ENCODE data around the gene MOGAT2. TPM values are rescaled to one million over a fixed set of nuclear protein-coding genes. Genes with fewer than 3 reads are reported as not detected.
"Not testable (repeated sequence)": the region's sequence is repeated elsewhere in the genome, so short reads cannot be mapped to it uniquely, and the experiment has no call there.

Gene MOGAT2
- polyA plus RNA-seq, 2 donors: 0.02 TPM; not detected in 1

DNA sequence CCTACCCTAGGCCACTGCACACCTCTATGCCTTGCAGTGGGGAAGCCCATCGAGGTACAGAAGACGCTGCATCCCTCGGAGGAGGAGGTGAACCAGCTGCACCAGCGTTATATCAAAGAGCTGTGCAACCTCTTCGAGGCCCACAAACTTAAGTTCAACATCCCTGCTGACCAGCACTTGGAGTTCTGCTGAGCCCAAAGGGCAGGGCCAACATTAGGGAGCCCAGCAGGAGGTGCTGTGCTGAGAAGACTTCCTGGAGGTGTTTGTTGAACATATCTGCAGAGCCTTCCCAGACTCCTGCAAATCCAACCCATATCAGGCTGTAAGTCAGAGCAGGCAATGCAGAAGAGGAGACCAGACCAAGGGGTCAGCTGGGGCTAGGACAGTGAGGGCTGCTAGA lies 13.5 kb downstream of the MOGAT2 start:
- H3K4me3 ChIP-seq (ENCODE audit: low read depth in 1 of 2, low read length in 2 of 2): no peak overlapping the region
- WGBS, 2 donors: 93 to 96% methylated on average over 5 of the region's 5 CpGs
- H3K27me3 ChIP-seq (ENCODE audit: control insufficient read depth in 1 of 2, insufficient read depth in 2 of 2, low read length in 2 of 2): no peaks in the 10 kb centered on the region
- no peaks in the 10 kb centered on the region for H3K9me3 ChIP-seq (ENCODE audit: control insufficient read depth in 2 of 2, insufficient read depth in 1 of 2, low read depth in 1 of 2, low read length in 1 of 2)
- no peak overlapping the region for H3K27ac ChIP-seq (ENCODE audit: low read depth in 2 of 2, low read length in 1 of 2)
- H3K4me1 ChIP-seq (ENCODE audit: control insufficient read depth in 2 of 2, insufficient read depth in 2 of 2, low read length in 1 of 2): peaks cover 0 to 3% of the 10 kb centered on the region in 2 donors
- H3K36me3 ChIP-seq (ENCODE audit: control insufficient read depth in 2 of 2, insufficient read depth in 2 of 2, low read length in 1 of 2): no peaks in the 10 kb centered on the region

- no peak overlapping the region for H3K27ac ChIP-seq (ENCODE audit: low read depth in 2 of 2, low read length in 1 of 2)
- no peaks in the 10 kb centered on the region for H3K27me3 ChIP-seq (ENCODE audit: control insufficient read depth in 1 of 2, insufficient read depth in 2 of 2, low read length in 2 of 2)
- no peaks in the 10 kb centered on the region for H3K9me3 ChIP-seq (ENCODE audit: control insufficient read depth in 2 of 2, insufficient read depth in 1 of 2, low read depth in 1 of 2, low read length in 1 of 2)
- H3K4me3 ChIP-seq (ENCODE audit: low read depth in 1 of 2, low read length in 2 of 2): no peak overlapping the region
- 90 to 95% methylated on average over 8 of the region's 8 CpGs for WGBS, 2 donors
- peaks cover 0 to 3% of the 10 kb centered on the region in 2 donors for H3K4me1 ChIP-seq (ENCODE audit: control insufficient read depth in 2 of 2, insufficient read depth in 2 of 2, low read length in 1 of 2)
- H3K36me3 ChIP-seq (ENCODE audit: control insufficient read depth in 2 of 2, insufficient read depth in 2 of 2, low read length in 1 of 2): no peaks in the 10 kb centered on the region
Measured at GRCh38 chr11:75733071-75733430, 15.4 kb downstream of the MOGAT2 start.

- 66 to 70% methylated on average over 5 of the region's 5 CpGs for WGBS, 2 donors
Measured at GRCh38 chr11:75733431-75734107, 15.9 kb downstream of the MOGAT2 start.

DNA sequence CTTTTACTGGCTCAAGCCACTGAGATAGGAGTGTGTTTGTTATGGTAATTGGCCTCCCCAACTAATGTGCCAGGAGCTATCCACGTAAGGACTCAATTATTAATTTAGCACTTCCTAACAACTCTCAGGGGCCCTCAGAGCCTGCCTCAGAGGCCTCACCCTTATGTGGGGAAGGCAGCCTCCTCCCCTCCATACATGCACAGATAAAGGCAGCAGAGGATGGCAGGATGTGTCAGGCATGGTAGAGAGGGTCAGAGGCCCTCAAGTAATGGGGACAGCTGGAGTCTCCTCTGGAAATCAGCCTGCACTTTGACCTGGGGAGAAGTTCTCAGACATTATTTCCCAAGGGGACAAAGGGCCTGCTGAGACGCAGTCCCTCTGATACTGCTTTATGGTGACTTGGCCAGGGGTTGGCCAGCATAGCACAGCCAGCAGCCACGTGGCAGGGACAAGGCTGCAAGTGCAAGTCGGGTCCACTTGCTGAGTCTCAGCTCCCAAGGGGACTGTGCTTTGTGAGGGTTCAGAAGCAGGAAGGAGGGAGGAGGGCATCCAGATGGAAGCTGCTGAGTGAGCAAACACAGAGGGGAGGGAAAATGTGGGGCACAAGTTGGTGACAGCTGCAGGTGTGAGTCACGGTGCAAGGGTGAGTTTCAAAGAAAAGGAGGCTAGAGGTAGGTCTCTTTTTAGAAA lies 17.0 kb downstream of the MOGAT2 start:
- Histone ChIP-seq H3K9me3 (ENCODE audit: control insufficient read depth in 2 of 2, insufficient read depth in 1 of 2, low read depth in 1 of 2, low read length in 1 of 2) (no peaks in the 10 kb centered on the region), H3K4me3 (ENCODE audit: low read depth in 1 of 2, low read length in 2 of 2) (no peak overlapping the region), H3K27me3 (ENCODE audit: control insufficient read depth in 1 of 2, insufficient read depth in 2 of 2, low read length in 2 of 2) (no peaks in the 10 kb centered on the region), H3K27ac (ENCODE audit: low read depth in 2 of 2, low read length in 1 of 2) (no peak overlapping the region), H3K36me3 (ENCODE audit: control insufficient read depth in 2 of 2, insufficient read depth in 2 of 2, low read length in 1 of 2) (no peaks in the 10 kb centered on the region), H3K4me1 (ENCODE audit: control insufficient read depth in 2 of 2, insufficient read depth in 2 of 2, low read length in 1 of 2) (peaks cover 0 to 3% of the 10 kb centered on the region in 2 donors)
- 72 to 76% methylated on average over 5 of the region's 5 CpGs for WGBS, 2 donors

More at GRCh38 chr11:75733431-75734107, 15.9 kb downstream of the MOGAT2 start:
- Histone ChIP-seq H3K9me3 (ENCODE audit: control insufficient read depth in 2 of 2, insufficient read depth in 1 of 2, low read depth in 1 of 2, low read length in 1 of 2) (no peaks in the 10 kb centered on the region), H3K27me3 (ENCODE audit: control insufficient read depth in 1 of 2, insufficient read depth in 2 of 2, low read length in 2 of 2) (no peaks in the 10 kb centered on the region), H3K4me3 (ENCODE audit: low read depth in 1 of 2, low read length in 2 of 2) (no peak overlapping the region), H3K4me1 (ENCODE audit: control insufficient read depth in 2 of 2, insufficient read depth in 2 of 2, low read length in 1 of 2) (peaks cover 0 to 3% of the 10 kb centered on the region in 2 donors), H3K36me3 (ENCODE audit: control insufficient read depth in 2 of 2, insufficient read depth in 2 of 2, low read length in 1 of 2) (no peaks in the 10 kb centered on the region), H3K27ac (ENCODE audit: low read depth in 2 of 2, low read length in 1 of 2) (no peak overlapping the region)

- 85 to 91% methylated on average over 4 of the region's 4 CpGs for WGBS, 2 donors
- Histone ChIP-seq H3K27ac (ENCODE audit: low read depth in 2 of 2, low read length in 1 of 2) (no peak overlapping the region), H3K4me3 (ENCODE audit: low read depth in 1 of 2, low read length in 2 of 2) (no peak overlapping the region), H3K27me3 (ENCODE audit: control insufficient read depth in 1 of 2, insufficient read depth in 2 of 2, low read length in 2 of 2) (no peaks in the 10 kb centered on the region), H3K36me3 (ENCODE audit: control insufficient read depth in 2 of 2, insufficient read depth in 2 of 2, low read length in 1 of 2) (no peaks in the 10 kb centered on the region), H3K9me3 (ENCODE audit: control insufficient read depth in 2 of 2, insufficient read depth in 1 of 2, low read depth in 1 of 2, low read length in 1 of 2) (no peaks in the 10 kb centered on the region), H3K4me1 (ENCODE audit: control insufficient read depth in 2 of 2, insufficient read depth in 2 of 2, low read length in 1 of 2) (peaks cover 0 to 3% of the 10 kb centered on the region in 2 donors)
Measured at GRCh38 chr11:75735181-75735845, 17.7 kb downstream of the MOGAT2 start.

DNA sequence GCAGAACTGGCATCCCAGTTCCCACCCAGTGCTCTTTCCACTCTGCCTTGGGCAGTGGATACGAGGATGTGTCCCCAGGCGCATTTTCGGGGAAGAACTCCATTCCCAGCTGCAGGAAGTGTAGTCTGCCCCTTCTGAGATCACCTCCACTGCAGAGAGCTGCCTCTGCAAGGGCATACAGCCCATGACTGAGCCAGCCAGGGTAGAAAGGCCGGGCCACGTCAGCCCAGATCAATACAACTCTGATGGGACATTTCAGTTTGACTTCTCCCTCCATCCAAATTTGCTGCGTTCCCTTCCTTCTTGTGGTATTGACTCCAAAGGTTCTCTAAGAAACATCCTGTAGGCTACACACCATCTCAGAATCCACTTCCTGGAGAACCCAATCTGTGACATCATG lies 19.7 kb downstream of the MOGAT2 start:
- Histone ChIP-seq H3K4me1 (ENCODE audit: control insufficient read depth in 2 of 2, insufficient read depth in 2 of 2, low read length in 1 of 2) (peaks cover 0 to 3% of the 10 kb centered on the region in 2 donors), H3K9me3 (ENCODE audit: control insufficient read depth in 2 of 2, insufficient read depth in 1 of 2, low read depth in 1 of 2, low read length in 1 of 2) (no peaks in the 10 kb centered on the region), H3K4me3 (ENCODE audit: low read depth in 1 of 2, low read length in 2 of 2) (no peak overlapping the region), H3K36me3 (ENCODE audit: control insufficient read depth in 2 of 2, insufficient read depth in 2 of 2, low read length in 1 of 2) (no peaks in the 10 kb centered on the region), H3K27ac (ENCODE audit: low read depth in 2 of 2, low read length in 1 of 2) (no peak overlapping the region), H3K27me3 (ENCODE audit: control insufficient read depth in 1 of 2, insufficient read depth in 2 of 2, low read length in 2 of 2) (no peaks in the 10 kb centered on the region)
- 90 to 92% methylated on average over 6 of the region's 6 CpGs for WGBS, 2 donors

GRCh38 chr11:75740681-75741080 lies 23.0 kb downstream of the MOGAT2 start:
- H3K4me3 ChIP-seq (ENCODE audit: low read depth in 1 of 2, low read length in 2 of 2): no peak overlapping the region
- WGBS, 2 donors: 68 to 90% methylated on average over 1 of the region's 1 CpG
- no peaks in the 10 kb centered on the region for H3K36me3 ChIP-seq (ENCODE audit: control insufficient read depth in 2 of 2, insufficient read depth in 2 of 2, low read length in 1 of 2)
- peaks cover 0 to 2% of the 10 kb centered on the region in 2 donors for H3K4me1 ChIP-seq (ENCODE audit: control insufficient read depth in 2 of 2, insufficient read depth in 2 of 2, low read length in 1 of 2)
- H3K27ac ChIP-seq (ENCODE audit: low read depth in 2 of 2, low read length in 1 of 2): no peak overlapping the region
- no peaks in the 10 kb centered on the region for H3K27me3 ChIP-seq (ENCODE audit: control insufficient read depth in 1 of 2, insufficient read depth in 2 of 2, low read length in 2 of 2)
- no peaks in the 10 kb centered on the region for H3K9me3 ChIP-seq (ENCODE audit: control insufficient read depth in 2 of 2, insufficient read depth in 1 of 2, low read depth in 1 of 2, low read length in 1 of 2)

- not testable (repeated sequence) for H3K27me3 ChIP-seq (ENCODE audit: control insufficient read depth in 1 of 2, insufficient read depth in 2 of 2, low read length in 2 of 2); H3K27ac ChIP-seq (ENCODE audit: low read depth in 2 of 2, low read length in 1 of 2); H3K4me3 ChIP-seq (ENCODE audit: low read depth in 1 of 2, low read length in 2 of 2); H3K9me3 ChIP-seq (ENCODE audit: control insufficient read depth in 2 of 2, insufficient read depth in 1 of 2, low read depth in 1 of 2, low read length in 1 of 2); H3K4me1 ChIP-seq (ENCODE audit: control insufficient read depth in 2 of 2, insufficient read depth in 2 of 2, low read length in 1 of 2); H3K36me3 ChIP-seq (ENCODE audit: control insufficient read depth in 2 of 2, insufficient read depth in 2 of 2, low read length in 1 of 2)
- WGBS, 2 donors: 95 to 96% methylated on average over 4 of the region's 4 CpGs
Measured at GRCh38 chr11:75743159-75743558, 25.5 kb downstream of the MOGAT2 start.

- Histone ChIP-seq H3K27me3 (ENCODE audit: control insufficient read depth in 1 of 2, insufficient read depth in 2 of 2, low read length in 2 of 2) (no peaks in the 10 kb centered on the region), H3K27ac (ENCODE audit: low read depth in 2 of 2, low read length in 1 of 2) (no peak overlapping the region), H3K4me1 (ENCODE audit: control insufficient read depth in 2 of 2, insufficient read depth in 2 of 2, low read length in 1 of 2) (peaks cover 0 to 2% of the 10 kb centered on the region in 2 donors), H3K9me3 (ENCODE audit: control insufficient read depth in 2 of 2, insufficient read depth in 1 of 2, low read depth in 1 of 2, low read length in 1 of 2) (no peaks in the 10 kb centered on the region), H3K36me3 (ENCODE audit: control insufficient read depth in 2 of 2, insufficient read depth in 2 of 2, low read length in 1 of 2) (no peaks in the 10 kb centered on the region), H3K4me3 (ENCODE audit: low read depth in 1 of 2, low read length in 2 of 2) (no peak overlapping the region)
- WGBS, 2 donors: 34 to 40% methylated on average over 9 of the region's 9 CpGs
Measured at GRCh38 chr11:75743711-75744563, 26.3 kb downstream of the MOGAT2 start.

Measured in esophagus (tissue), 2 donors.